ENCODE data around the gene DIPK1A.
A peak's percentile ranks its signal among the peaks of the same experiment; 100 is the strongest.
"Not testable (repeated sequence)": the region's sequence is repeated elsewhere in the genome, so short reads cannot be mapped to it uniquely, and the experiment has no call there.

DIPK1A gene

DNA sequence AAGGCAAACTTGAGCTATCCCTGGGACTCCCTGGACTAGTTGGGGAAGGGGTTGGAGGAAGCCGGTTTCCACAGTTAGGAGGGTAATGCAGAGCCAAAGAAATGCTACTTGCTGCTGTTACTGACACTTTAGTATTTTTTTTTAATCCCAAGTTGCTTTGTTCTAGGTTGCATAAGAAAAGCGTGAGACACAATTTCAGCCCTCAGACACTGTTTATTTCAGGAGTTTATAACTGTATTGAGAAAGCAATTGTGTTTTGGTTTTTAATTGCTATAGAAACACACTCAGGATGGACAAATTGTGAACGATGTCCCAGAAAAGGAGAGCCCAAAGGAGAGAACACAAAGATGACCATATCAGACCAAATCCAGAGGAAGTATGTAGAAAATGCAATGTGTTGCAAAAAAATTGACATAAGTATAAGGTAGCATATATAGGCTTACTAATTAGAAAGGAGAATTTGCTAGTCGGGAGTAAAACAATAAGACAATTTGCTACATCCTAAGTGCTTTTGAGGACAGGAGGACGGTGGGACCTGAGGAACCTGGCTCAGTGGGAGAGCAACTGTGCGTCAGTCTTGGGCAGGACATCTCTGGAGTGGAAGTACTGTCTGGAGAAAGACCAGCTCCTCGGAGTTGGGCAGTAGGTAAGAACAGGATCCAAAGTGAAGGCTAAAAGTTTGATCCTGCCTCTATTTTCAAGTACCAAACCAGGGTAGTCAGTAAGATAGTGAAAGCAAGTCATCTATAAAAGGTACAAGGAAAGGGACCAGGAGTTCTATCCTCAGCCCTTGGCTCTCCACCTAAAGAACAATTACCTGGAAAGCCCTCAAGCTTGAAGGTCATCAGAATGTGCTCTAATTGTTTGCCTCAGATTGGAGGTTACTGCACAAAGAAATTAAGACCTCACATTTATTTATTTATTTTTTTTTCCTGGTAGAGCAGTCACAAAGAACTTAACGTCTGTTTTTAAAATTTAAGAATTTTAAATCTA, 39.9 kb downstream of the DIPK1A start:
- DNase-seq (ENCODE audit: low read depth in 2 of 3, low spot score in 1 of 3), result no peak

DNA sequence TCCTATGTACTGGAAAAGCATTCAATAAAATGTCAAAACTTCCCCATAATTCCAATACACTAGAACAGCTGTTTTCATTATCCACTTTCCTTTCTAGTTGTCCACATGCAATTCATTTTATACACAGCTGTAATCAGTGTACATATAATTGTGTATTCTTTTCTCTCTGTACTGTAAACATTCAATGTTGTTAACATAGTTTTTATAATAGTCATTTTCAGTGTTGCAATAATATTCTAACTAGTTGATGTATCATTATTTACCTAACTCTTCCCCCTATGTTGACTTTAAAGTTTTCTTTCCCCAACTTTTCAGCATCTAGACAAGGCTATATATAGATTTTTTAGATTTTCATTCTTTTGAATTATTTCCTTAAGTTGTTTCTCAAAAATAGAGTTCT, 44.4 kb downstream of the DIPK1A start:
- DNase-seq (ENCODE audit: low read depth in 2 of 3, low spot score in 1 of 3), result no peak

DNA sequence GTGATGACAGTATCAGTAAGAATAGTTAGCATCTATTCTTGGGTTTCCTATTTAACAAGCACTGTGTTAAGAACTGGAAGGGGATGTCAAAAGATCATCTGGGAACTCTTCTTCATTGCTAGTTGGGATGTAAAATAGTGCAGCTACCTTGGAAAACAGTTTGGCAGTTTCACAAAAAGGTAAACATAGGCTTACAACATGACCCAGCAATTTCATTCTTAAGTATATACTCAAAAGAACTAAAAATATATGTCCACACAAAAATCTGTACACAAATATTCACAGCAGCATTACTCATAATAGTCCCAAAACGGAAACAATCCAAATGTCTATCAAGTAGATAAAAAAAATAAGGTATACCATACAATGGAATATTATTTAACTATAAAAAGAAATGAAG, 45.7 kb downstream of the DIPK1A start:
- no peak for DNase-seq (ENCODE audit: low read depth in 2 of 3, low spot score in 1 of 3)

DNA sequence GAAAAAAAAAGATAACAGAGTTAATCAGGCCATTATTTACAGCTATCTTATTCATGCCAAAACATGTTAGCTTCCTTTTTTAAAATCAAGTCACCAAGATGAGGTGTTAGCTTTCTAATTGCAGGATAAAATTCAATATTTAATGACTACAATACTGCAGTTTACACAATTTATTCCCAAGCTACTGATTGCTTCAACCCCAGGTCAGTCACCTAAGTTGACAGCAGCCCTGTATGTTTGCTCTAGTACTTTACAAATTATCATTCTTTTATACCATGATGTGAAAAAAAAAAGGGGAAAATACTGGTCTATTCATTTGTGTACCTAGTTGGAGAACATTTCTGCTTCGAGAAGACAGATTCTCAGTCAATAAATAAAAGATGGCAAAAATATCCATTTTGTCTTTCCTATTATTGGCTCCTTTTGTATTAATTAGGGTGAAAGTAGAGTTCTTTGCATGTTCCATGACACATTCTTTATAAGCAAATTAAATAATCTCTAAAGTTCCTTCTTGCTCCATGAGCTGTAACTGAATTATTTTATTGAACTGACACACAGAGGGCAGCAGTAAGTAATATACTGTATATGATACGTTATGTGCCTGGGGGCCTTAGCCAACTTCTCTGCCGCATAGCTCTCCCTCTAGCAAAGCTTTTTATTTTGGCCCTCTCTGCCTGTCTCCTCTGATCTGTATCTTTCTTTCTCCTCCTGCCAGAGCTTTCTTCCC, 48.0 kb downstream of the DIPK1A start:
- DNase-seq (ENCODE audit: low read depth in 2 of 3, low spot score in 1 of 3), result no peak

DNA sequence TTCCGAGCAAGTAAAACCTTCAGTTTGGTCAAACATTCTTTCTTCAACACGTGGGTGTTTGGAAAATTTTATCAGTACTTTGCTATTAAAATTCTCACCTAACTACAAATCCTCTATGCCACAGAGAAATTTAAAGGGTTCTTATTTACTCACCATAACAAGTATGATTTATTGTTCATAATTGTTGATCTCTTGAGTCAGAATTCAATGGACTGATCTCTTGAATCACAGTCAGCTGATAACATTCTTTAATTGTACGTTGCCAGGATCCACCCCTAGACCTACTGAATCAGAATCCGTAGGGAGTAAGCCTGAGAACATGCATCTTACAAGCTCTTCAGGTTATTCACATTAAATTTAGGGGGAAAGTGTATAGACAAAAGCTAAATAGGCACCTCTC, 51.2 kb downstream of the DIPK1A start:
- no peak for DNase-seq (ENCODE audit: low read depth in 2 of 3, low spot score in 1 of 3)

DNA sequence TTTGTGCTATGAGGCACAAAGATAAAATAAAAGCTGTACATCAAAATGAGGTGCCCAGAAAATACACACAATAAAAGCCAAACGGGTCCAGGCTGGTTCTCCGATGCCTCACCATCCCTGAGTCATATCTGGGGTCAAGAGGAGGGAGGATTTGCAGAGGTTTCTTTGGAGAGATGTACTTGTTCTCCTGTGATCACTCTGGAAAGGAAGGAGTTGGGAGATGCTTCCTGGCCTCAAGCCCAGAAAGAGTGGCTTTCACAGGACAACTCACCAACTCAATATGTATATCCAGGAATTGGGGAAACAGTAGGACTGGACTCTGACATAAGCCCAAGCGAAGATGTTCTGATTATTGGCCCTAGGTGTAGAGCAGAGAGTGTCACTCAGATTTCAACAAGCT, 51.9 kb downstream of the DIPK1A start:
- no peak for DNase-seq (ENCODE audit: low read depth in 2 of 3, low spot score in 1 of 3)

DNA sequence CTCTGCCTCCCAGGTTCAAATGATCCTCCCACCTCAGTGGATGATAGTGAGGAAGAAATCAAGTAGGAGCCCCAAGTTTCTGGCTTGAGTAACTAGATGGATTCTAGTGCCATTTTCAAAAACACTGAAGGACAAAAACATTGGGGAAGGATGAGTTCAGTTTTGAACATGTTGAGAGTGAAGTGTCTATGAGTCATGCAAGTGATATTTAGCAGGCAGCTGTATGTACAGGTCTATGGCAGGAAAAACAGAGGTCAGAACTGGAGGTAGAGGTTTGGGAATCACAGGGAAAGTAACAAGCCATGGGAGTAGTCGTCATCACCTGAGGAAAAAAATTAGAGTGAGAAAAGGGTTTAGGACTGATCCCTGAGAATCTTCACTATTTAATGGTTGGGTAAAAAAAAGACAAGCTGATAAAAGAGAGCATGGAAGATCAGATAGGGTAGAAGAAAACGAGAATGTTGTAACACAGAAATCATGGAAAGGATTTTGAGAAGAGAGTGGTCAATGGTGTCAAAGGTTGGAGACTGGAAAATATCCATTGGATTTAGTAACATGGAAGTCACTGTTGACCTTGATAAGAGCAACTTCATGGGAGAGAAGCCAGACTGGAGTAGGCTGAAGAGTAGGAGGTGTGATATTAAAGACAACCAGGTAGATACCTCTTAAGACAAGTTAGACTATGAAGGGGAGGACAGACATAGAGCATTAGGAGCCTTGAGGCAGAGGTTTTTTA, 53.1 kb downstream of the DIPK1A start:
- no peak for DNase-seq (ENCODE audit: low read depth in 2 of 3, low spot score in 1 of 3)

DNA sequence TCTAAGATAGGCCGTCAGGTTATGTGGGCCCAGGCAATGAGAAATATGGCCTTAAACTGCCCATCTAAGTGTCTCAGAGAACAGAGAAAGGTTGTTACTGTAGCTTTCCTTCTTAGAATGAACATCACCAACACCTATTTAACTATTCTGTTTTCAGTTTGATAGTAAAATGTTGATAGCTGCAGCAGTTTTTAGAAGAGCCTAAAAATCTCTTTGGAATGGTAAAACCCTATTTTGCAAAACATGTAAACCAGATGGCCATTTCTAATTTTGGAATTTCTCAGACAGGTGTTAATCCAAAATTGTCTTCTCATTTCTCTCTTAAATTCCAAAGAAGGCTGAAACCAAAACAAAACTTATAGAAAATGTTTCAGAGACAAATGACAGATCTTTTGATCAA, 57.5 kb downstream of the DIPK1A start:
- DNase-seq (ENCODE audit: low read depth in 2 of 3, low spot score in 1 of 3), result no peak

DNA sequence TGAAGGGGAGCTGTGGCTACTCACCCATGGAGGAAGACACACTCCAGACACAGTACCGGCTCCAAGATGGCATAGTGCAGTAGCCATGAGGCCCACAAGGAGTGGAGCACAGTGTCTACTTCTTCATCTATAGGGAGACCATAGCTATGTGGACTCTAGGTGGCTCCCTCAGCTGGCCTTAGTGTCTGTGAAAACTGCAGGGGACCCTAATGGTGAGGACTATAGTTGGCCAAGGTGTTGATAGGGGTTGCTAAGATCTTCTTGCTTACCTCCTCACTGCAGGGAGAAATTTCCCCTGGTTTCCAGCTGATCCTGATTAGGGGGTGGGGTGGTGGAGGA, 58.9 kb downstream of the DIPK1A start:
- DNase-seq (ENCODE audit: low read depth in 2 of 3, low spot score in 1 of 3), result no peak

DNA sequence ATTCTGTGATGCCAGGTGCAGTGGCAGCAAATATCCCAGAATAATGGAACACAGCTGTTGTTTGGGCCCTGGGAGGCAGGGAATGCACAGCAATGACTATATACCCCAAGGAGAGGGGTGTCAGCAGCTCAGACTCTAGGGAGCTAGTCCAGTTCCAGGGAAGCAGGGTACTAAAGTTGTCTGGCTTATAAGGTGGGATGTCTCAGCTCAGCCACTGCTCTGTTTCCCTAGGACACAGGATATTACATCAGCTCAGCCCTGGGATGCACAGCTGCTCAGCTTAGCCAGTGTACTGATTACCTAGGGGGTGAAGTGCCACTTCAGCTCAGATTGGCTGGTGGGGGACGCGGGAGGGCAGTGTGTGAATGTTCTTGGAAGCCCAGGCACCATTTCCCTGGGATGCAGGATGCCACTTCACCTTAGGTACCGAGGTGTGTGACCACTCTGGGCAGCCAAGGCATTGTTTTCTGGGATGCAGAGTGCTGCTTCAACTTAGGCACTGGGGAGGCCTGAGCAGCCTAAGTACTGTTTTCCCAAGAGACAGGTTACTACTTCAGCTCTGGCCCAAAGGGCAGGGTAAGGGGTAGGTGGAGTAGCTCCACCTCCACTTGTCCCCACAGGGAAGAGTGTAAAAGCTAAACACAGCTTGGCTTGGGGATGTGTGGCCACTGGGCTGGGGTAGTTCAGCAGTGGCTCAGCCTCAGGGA, 59.4 kb downstream of the DIPK1A start:
- no peak for DNase-seq (ENCODE audit: low read depth in 2 of 3, low spot score in 1 of 3)

DNA sequence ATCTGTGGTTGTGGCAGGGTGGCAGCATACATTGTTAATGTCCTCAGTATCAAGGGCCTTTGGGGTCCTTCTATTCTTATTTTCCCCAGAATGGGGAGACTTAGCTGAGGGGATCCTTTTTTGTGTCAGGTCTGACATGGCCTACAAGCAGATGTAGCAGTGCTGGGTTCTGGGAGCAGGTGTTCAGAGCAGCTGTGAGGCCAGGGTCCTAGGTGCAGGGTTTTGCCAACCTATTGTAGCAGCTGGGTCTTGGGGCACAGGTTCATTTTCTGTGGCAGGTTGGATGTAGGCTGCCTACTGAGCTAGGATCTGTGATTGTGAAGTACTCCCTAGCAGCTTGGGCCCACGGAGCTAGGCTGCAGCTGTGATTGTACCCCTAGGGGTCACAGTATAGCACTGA, 60.1 kb downstream of the DIPK1A start:
- no peak for DNase-seq (ENCODE audit: low read depth in 2 of 3, low spot score in 1 of 3)

DNA sequence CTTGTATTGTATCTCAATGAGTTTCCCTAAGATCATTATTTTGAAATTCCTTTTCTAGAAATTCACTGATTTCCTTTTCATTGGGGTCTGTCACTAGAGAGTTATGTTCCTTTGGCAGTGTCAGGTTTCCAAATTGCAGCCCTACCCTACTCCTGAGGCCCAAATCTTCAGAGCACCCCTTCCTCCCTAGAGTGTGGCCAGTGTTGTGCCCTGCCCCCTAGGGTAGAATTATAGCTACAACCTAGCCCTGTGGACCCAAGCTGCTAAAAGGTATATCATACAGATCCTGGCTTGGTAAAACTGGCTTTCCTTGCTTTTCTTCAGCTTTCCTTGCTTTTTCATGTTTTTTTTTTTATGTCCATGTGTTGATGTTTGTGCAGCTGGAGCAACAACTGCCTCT, 60.7 kb downstream of the DIPK1A start:
- no peak for DNase-seq (ENCODE audit: low read depth in 2 of 3, low spot score in 1 of 3)

DNA sequence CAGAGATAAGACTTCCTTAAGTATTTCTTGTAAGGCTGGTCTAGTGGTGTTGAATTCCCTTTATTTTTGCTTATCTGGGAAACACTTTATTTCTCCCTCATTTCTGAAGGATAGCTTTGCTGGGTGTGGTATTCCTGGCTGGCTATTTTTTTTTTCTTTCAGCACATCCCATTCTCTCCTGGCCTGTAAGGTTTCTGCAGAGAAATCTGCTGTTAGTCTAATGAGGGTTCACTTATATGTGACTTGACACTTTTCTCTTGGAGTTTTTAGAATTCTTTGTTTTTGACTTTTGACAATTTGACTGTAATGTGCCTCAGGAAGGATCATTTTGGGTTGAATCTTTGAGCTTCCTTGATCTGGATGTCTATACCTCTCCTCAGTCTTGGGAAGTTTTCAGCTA, 61.5 kb downstream of the DIPK1A start:
- DNase-seq (ENCODE audit: low read depth in 2 of 3, low spot score in 1 of 3), result no peak

DNA sequence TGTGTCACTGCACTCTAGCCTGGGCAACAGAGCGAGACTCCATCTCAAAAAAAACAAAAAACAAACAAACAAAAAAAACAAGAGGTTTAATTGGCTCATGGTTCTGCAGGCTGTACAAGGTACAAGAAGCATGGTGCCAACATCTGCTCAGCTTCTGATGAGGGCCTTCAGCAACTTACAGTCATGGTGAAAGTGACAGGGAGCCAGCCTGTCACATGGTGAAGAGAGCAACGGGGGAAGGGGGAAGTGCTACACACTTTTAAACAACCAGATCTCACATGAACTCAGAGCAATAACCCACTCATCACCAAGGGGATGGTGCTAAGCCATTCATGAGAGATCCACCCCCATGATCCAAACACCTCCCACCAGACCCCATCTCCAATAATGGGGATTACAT, 63.2 kb downstream of the DIPK1A start:
- DNase-seq (ENCODE audit: low read depth in 2 of 3, low spot score in 1 of 3), result not testable (repeated sequence)

DNA sequence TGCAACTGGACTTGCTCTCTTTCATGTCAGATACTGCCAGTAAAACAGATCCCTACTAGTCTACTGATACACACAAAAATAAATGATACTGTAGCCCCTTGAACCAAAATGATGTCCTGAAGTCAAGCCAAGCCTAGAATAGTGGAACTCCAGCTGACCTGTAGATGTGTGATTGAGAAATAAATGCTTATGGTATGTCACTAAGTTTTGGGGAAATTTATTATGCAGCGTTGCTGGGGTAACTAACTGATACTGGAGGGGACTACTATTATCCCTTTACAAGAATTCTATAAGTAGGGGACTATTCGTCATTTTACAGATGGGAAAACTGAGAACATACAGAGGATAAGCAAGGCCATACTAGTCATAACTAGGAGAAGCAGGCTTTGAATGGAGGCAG, 73.8 kb downstream of the DIPK1A start:
- DNase-seq (ENCODE audit: low read depth in 2 of 3, low spot score in 1 of 3), result no peak

DNA sequence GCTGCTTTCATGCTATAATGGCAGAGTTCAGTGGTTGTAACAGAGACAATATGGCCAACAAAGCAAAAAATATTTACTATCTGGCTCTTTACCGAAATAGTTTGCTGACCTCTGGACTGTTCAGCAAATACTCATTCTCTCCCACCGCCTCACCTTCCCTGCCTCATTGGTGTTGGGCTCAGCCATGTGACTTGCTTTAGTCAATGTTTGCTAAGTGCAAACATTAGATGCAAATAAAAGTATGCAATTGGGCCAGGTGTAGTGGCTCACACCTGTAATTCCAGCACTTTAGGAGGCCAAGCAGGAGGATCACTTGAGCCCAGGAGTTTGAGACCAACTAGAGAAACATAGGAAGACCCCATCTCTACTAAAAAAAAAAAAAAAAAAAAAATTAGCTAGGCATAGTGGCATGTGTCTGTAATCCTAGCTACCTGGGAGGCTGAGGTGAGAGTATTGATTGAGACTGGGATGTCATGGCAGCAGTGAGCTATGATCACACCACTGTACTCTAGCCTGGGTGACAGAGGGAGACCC, 74.3 kb downstream of the DIPK1A start:
- no peak for DNase-seq (ENCODE audit: low read depth in 2 of 3, low spot score in 1 of 3)

DNA sequence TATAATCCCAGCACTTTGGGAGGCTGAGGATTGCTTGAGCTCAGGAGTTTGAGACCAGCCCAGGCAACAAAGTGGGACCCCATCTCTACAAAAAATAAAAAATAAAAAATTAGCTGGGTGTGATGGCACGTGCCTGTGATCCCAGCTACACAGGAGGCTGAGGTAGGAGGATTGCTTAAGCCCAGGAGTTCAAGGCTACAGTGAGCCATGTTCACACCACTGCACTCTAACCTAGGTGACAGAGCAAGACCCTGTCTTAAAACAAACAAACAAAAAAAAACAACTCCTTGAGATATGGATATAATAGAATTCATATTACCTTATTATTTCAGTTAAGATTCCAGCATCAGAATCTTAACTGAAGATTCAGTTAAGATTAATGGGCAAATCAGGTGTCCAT, 77.1 kb downstream of the DIPK1A start:
- DNase-seq (ENCODE audit: low read depth in 2 of 3, low spot score in 1 of 3), result no peak

DNA sequence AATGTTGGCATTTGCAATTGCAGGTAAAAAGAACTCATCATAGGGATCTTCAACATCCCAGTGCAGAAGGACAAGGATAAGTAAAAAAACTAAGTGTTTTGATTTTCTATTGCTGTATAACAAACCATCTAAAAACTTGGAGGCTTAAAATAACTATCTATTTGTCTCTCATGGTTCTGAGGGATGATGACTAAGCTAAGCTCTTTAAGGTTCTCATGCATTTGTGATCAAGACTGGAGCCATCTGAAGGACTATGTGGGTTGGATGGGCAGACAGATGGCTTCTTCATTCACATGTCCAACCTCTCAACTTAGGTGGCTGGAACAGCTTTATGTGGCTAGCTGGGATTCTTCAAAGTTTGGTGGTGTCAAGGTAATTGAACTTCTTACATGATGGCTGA, 78.0 kb downstream of the DIPK1A start:
- no peak for DNase-seq (ENCODE audit: low read depth in 2 of 3, low spot score in 1 of 3)

DNA sequence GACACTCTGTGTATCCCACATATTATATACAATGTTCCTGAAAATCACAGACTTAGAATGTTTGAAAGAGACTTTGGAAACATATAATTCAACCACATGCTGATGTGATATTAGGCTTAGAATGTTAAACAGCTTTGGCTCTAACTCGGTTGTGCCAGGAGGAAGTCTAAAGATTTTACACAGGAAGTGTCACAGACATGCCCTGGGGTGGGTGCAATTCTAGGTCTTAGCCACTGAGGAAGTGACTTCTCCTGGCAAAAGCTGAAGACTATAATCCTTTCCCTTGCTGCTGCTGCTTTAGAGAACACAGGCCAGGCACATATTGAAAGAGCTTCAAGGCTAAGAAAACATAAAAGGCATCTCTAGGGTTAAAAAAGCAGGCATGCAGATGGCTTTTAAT, 78.4 kb downstream of the DIPK1A start:
- peak in 1 of 3 donors; percentile 11 for DNase-seq (ENCODE audit: low read depth in 2 of 3, low spot score in 1 of 3)

DNA sequence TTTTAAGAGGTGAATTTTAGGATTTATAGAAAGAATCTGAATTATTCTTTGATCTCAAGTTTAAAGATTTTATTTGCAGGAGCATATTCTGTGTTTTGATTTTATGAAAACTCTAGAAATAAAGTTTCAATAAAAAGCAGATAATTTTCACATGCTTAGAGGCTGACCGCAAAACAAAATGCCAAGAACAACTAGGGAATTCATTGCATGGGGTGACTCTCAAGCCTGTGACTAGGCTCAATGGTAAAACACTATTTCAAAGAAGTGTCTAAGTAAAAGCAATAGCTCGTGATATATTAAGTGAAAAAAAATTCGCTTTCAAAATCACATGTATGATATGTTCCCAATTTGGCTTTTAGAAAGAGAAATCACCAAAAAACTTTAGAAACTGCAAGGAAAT, 79.9 kb downstream of the DIPK1A start:
- DNase-seq (ENCODE audit: low read depth in 2 of 3, low spot score in 1 of 3), result no peak
